Neuronal stem cell (in vitro differentiated cells): ENCODE data around the gene PPEF2.

ENCODE experiments used
- DNase-seq: peaks from one replicate; pipeline ENCODE4 v3.0.0-alpha.2; 2013; ENCODE audit warnings: low spot score
- H2AFZ ChIP-seq: one replicate; pipeline ENCODE4 v1.6.1; 2013; ENCODE audit warnings: mild to moderate bottlenecking, low read length, inconsistent platforms
- H2AK5ac ChIP-seq: 2 replicates; pipeline ENCODE4 v1.6.1; 2013; ENCODE audit warnings: low read depth, mild to moderate bottlenecking, inconsistent platforms, low read length, moderate library complexity, mixed read lengths
- H2BK120ac ChIP-seq: 2 replicates; pipeline ENCODE4 v1.6.1; 2013; ENCODE audit warnings: low read depth, mild to moderate bottlenecking, inconsistent platforms, low read length, moderate library complexity, mixed read lengths
- H2BK12ac ChIP-seq: one replicate; pipeline ENCODE4 v1.6.1; 2013; ENCODE audit warnings: low read length, inconsistent platforms
- H2BK15ac ChIP-seq: 2 replicates; pipeline ENCODE4 v1.6.1; 2013; ENCODE audit warnings: mild to moderate bottlenecking, low read length, inconsistent platforms, mixed read lengths
- H2BK5ac ChIP-seq: one replicate; pipeline ENCODE4 v1.6.1; 2013; ENCODE audit warnings: inconsistent platforms, mild to moderate bottlenecking, low read length, moderate library complexity
- H3K14ac ChIP-seq: one replicate; pipeline ENCODE4 v1.6.1; 2013; ENCODE audit warnings: low read length, inconsistent platforms
- H3K18ac ChIP-seq: 2 replicates; pipeline ENCODE4 v1.6.1; 2013; ENCODE audit warnings: low read length, inconsistent platforms
- H3K23ac ChIP-seq: 2 replicates; pipeline ENCODE4 v1.6.1; 2013; ENCODE audit warnings: low read depth, mild to moderate bottlenecking, mixed read lengths, low read length, inconsistent platforms; ENCODE audit not compliant: poor library complexity
- H3K27ac ChIP-seq: replicated peaks from 3 replicates; pipeline ENCODE4 v1.5.1; 2013; ENCODE audit warnings: low read length, inconsistent platforms
- H3K27me3 ChIP-seq, 3 experiments: 2 replicates each; pipeline ENCODE4 v1.6.1; 2013; ENCODE audit warnings: low read length in 3 of 3, mild to moderate bottlenecking in 2 of 3, inconsistent platforms in 1 of 3, low read depth in 1 of 3, mixed read lengths in 1 of 3, moderate library complexity in 1 of 3; ENCODE audit not compliant: control insufficient read depth in 3 of 3, insufficient read depth in 3 of 3
- H3K36me3 ChIP-seq, 2 donors: replicated peaks in 1 of 2; 2 replicates each; pipeline ENCODE4 v1.6.1; 2013; ENCODE audit warnings: low read length in 2 of 2; ENCODE audit not compliant: control insufficient read depth in 2 of 2, insufficient read depth in 2 of 2
- H3K4ac ChIP-seq: 2 replicates; pipeline ENCODE4 v1.6.1; 2013; ENCODE audit warnings: inconsistent platforms, mild to moderate bottlenecking, low read length, moderate library complexity
- H3K4me1 ChIP-seq, 2 donors: 1 replicate in 1 of 2; 2 replicates in 1 of 2; pipeline ENCODE4 v1.6.1; 2013; ENCODE audit warnings: low read length in 2 of 2, low read depth in 1 of 2; ENCODE audit not compliant: control insufficient read depth in 2 of 2, insufficient read depth in 1 of 2
- H3K4me2 ChIP-seq: one replicate; pipeline ENCODE4 v1.6.1; 2013; ENCODE audit warnings: mild to moderate bottlenecking, low read length, inconsistent platforms; ENCODE audit not compliant: insufficient read depth, poor library complexity, severe bottlenecking
- H3K4me3 ChIP-seq, 2 donors: 2 replicates each; pipeline ENCODE4 v1.5.1; 2013; ENCODE audit warnings: low read length in 2 of 2, mild to moderate bottlenecking in 2 of 2, inconsistent platforms in 1 of 2, moderate library complexity in 1 of 2
- H3K79me1 ChIP-seq: one replicate; pipeline ENCODE4 v1.6.1; 2013; ENCODE audit warnings: low read depth, mild to moderate bottlenecking, inconsistent platforms, low read length, moderate library complexity
- H3K9ac ChIP-seq: one replicate; pipeline ENCODE4 v1.6.1; 2013; ENCODE audit warnings: mild to moderate bottlenecking, low read depth, low read length, inconsistent platforms; ENCODE audit not compliant: poor library complexity
- H3K9me3 ChIP-seq, 2 donors: replicated peaks in 1 of 2; 2 replicates each; pipeline versions ENCODE3 to v1.6.1; 2013; ENCODE audit warnings: low read length in 2 of 2, mild to moderate bottlenecking in 2 of 2, inconsistent platforms in 1 of 2, low read depth in 1 of 2, mixed read lengths in 1 of 2, moderate library complexity in 1 of 2; ENCODE audit not compliant: control insufficient read depth in 2 of 2, insufficient read depth in 1 of 2
- H4K8ac ChIP-seq: one replicate; pipeline ENCODE4 v1.6.1; 2013; ENCODE audit warnings: low read depth, mild to moderate bottlenecking, inconsistent platforms, low read length, moderate library complexity
- H4K91ac ChIP-seq: one replicate; pipeline ENCODE4 v1.6.1; 2013; ENCODE audit warnings: low read length, low read depth, mild to moderate bottlenecking, inconsistent platforms; ENCODE audit not compliant: poor library complexity
- WGBS, 2 donors: extraction: QIAGEN DNeasy Blood & Tissue Kit; methylation state at CpG; one replicate each; pipeline ENCODE4 v1.1.7; 2013; ENCODE audit warnings: missing lambda C conversion rate in 2 of 2, mixed read lengths in 1 of 2; ENCODE audit not compliant: insufficient read length in 2 of 2, insufficient replicate concordance in 1 of 2; ENCODE audit errors: extremely low coverage in 2 of 2; 5-methylcytosine and 5-hydroxymethylcytosine counted together

PPEF2 gene

GRCh38 chr4:75889537-75890199 is 12.6 kb downstream of the PPEF2 start:
- Histone ChIP-seq H2AK5ac (no peak overlapping the region), H2BK5ac (no peak overlapping the region), H2BK15ac (no peak overlapping the region), H2BK120ac (no peak overlapping the region), H3K14ac (no peak overlapping the region), H4K91ac (no peak overlapping the region), H3K9ac (no peak overlapping the region), H3K18ac (no peak overlapping the region), H2BK12ac (no peak overlapping the region), H3K23ac (no peak overlapping the region), H3K4me1 (no peaks in the 10 kb centered on the region), H3K27ac (no peak overlapping the region), H3K36me3 (no peaks in the 10 kb centered on the region), H3K79me1 (no peaks in the 10 kb centered on the region), H3K27me3 (peaks cover 0 to 7% (median 0%) of the 10 kb centered on the region in 3 experiments), H2AFZ (no peak overlapping the region), H3K4me3 (peak overlapping the region in 1 of 2 donors; percentile 13), H3K4ac (no peak overlapping the region), H3K4me2 (no peak overlapping the region), H4K8ac (no peak overlapping the region), H3K9me3 (no peaks in the 10 kb centered on the region)
- WGBS, 2 donors: no CpG with 5 or more reads among the region's 9 CpGs
- no peak for DNase-seq

- Histone ChIP-seq H2AK5ac (no peak overlapping the region), H3K9ac (peak overlapping the region; percentile 4), H2BK5ac (no peak overlapping the region), H3K14ac (no peak overlapping the region), H3K27ac (no peak overlapping the region), H2BK12ac (no peak overlapping the region), H2BK120ac (no peak overlapping the region), H3K18ac (no peak overlapping the region), H2BK15ac (no peak overlapping the region), H3K4ac (no peak overlapping the region), H3K9me3 (no peaks in the 10 kb centered on the region), H4K91ac (no peak overlapping the region), H3K36me3 (no peaks in the 10 kb centered on the region), H3K27me3 (peaks cover 0 to 23% (median 0%) of the 10 kb centered on the region in 3 experiments), H3K4me3 (no peak overlapping the region), H3K79me1 (no peaks in the 10 kb centered on the region), H3K4me2 (no peak overlapping the region), H3K23ac (no peak overlapping the region), H2AFZ (no peak overlapping the region), H4K8ac (no peak overlapping the region), H3K4me1 (no peaks in the 10 kb centered on the region)
- WGBS, 2 donors: no CpG with 5 or more reads among the region's 24 CpGs
- no peak for DNase-seq
Observed at GRCh38 chr4:75886104-75886503, 16.1 kb downstream of the PPEF2 start.

GRCh38 chr4:75881476-75881875 is 20.8 kb downstream of the PPEF2 start:
- no peaks in the 10 kb centered on the region for H3K36me3 ChIP-seq
- no peak overlapping the region for H2AK5ac ChIP-seq
- H2BK120ac ChIP-seq: no peak overlapping the region
- H3K18ac ChIP-seq: no peak overlapping the region
- H3K9ac ChIP-seq: no peak overlapping the region
- no peak overlapping the region for H3K4me2 ChIP-seq
- no peak overlapping the region for H3K4ac ChIP-seq
- H2BK12ac ChIP-seq: no peak overlapping the region
- no peaks in the 10 kb centered on the region for H3K9me3 ChIP-seq
- no peak overlapping the region for H2BK15ac ChIP-seq
- H4K8ac ChIP-seq: no peak overlapping the region
- H3K14ac ChIP-seq: no peak overlapping the region
- H3K27ac ChIP-seq: no peak overlapping the region
- H3K4me3 ChIP-seq: no peak overlapping the region
- H2BK5ac ChIP-seq: no peak overlapping the region
- H2AFZ ChIP-seq: no peak overlapping the region
- no peak for DNase-seq
- H3K23ac ChIP-seq: no peak overlapping the region
- no peaks in the 10 kb centered on the region for H3K79me1 ChIP-seq
- H4K91ac ChIP-seq: no peak overlapping the region
- H3K27me3 ChIP-seq: peaks cover 0 to 30% (median 0%) of the 10 kb centered on the region in 3 experiments
- peaks cover 7 to 14% of the 10 kb centered on the region in 2 donors for H3K4me1 ChIP-seq
- no CpG with 5 or more reads among the region's 3 CpGs for WGBS, 2 donors

GRCh38 chr4:75880278-75880677 is 22.0 kb downstream of the PPEF2 start:
- Histone ChIP-seq H2BK5ac (no peak overlapping the region), H3K27ac (no peak overlapping the region), H2AK5ac (no peak overlapping the region), H3K79me1 (no peaks in the 10 kb centered on the region), H3K9ac (no peak overlapping the region), H2BK120ac (no peak overlapping the region), H3K23ac (no peak overlapping the region), H3K36me3 (no peaks in the 10 kb centered on the region), H4K91ac (no peak overlapping the region), H3K18ac (no peak overlapping the region), H2BK12ac (no peak overlapping the region), H3K4me1 (peaks cover 7 to 14% of the 10 kb centered on the region in 2 donors), H3K4me2 (no peak overlapping the region), H3K4me3 (no peak overlapping the region), H4K8ac (no peak overlapping the region), H3K27me3 (peaks cover 0 to 40% (median 0%) of the 10 kb centered on the region in 3 experiments), H2AFZ (no peak overlapping the region), H2BK15ac (no peak overlapping the region), H3K4ac (no peak overlapping the region), H3K9me3 (no peaks in the 10 kb centered on the region), H3K14ac (no peak overlapping the region)
- DNase-seq: no peak
- no CpG with 5 or more reads among the region's 1 CpG for WGBS, 2 donors
